HG03378 (cell line): ENCODE results near the gene TNFSF9.
"Not testable (repeated sequence)": the region's sequence is repeated elsewhere in the genome, so short reads cannot be mapped to it uniquely, and the experiment has no call there.

ENCODE experiments used
- ATAC-seq: cut with Tn5 transposase; IDR thresholded peaks from one replicate; pipeline ENCODE4 v1.9.1; 2021; ENCODE audit warnings: mild to moderate bottlenecking, moderate library complexity; ENCODE audit not compliant: unreplicated experiment

TNFSF9 gene

GRCh38 chr19:6531163-6531955 is 533 bp downstream of the TNFSF9 start:
- no peak for ATAC-seq

DNA sequence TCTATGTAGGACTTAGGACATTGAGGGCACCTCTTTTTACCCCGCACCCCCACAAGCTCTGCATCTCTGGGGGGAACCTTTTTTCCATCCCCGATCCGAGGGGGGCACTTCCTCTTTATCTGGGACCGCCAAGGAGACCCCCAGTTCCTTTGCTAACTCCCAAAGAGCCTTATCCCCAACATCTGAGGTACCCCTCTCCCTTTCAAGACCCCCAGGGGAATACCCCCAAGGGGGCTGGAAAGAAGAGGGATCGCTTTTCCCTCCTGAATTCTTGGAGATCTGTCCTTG is 1.1 kb downstream of the TNFSF9 start:
- no peak for ATAC-seq

- no peak for ATAC-seq
Observed at GRCh38 chr19:6532244-6532999, 1.6 kb downstream of the TNFSF9 start.

DNA sequence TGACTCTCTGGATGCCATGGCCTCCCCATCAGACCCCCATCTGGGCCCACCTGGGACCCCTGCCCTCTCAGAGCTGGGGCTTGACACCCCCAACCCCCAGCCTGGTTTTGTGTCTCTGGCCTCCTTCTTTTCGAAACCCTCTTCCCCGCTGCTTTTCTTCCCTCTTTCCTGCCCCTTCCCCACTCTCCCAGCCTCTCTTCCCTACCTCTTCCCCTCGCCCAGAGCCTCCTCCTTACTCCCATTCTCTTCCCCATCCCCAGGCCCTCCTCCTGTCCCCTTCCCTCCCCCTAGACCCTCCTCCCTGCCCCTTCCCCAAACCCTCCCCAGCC is 2.1 kb downstream of the TNFSF9 start:
- no peak for ATAC-seq

DNA sequence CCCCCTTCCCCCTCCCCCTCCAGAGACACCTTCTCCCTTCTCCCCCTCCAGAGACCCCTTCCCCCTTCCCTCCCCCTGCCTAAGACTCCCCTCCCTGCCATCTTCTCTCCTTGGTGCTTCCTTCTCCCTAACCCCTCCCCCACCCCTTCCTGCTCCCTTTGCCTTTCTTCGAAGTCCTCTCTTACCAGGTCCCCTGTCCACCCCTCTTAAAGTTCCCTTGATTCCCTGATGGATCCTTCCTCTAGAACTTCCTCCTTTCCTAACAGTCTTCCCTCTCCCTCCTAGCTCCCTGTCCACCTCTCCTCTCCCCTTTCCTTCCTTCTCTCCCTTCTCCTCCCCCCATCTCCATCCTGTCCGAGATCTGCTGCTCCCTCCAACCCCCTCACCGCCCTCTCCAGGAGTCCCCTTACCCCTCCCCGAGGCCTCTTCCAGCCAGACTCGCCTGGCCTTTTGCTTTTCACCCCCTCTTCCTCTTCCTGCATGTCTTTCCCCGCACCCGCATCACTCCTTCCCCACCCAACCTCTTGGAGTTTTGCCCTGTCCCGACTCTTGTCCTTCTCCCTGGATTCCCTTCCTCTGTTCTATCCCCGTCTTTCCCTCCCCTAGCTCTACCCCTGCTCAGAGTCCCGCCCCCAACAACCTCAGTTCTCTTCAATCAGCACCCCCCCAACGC is 3.1 kb downstream of the TNFSF9 start:
- ATAC-seq = no peak

DNA sequence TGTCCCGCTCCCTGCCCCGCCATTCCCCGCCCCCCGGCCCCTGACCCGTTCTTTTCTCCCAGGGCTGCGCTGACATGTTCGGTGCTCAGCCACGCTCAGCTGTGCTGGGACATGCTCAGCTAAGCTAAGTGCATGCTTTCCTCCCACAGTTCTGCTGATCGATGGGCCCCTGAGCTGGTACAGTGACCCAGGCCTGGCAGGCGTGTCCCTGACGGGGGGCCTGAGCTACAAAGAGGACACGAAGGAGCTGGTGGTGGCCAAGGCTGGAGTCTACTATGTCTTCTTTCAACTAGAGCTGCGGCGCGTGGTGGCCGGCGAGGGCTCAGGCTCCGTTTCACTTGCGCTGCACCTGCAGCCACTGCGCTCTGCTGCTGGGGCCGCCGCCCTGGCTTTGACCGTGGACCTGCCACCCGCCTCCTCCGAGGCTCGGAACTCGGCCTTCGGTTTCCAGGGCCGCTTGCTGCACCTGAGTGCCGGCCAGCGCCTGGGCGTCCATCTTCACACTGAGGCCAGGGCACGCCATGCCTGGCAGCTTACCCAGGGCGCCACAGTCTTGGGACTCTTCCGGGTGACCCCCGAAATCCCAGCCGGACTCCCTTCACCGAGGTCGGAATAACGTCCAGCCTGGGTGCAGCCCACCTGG is 3.7 kb downstream of the TNFSF9 start:
- no peak for ATAC-seq

- peak; percentile 3 for ATAC-seq
Observed at GRCh38 chr19:6535558-6536137, 4.8 kb downstream of the TNFSF9 start.

- ATAC-seq = no peak
Observed at GRCh38 chr19:6539514-6539913, 8.7 kb downstream of the TNFSF9 start.

- ATAC-seq = no peak
Observed at GRCh38 chr19:6540918-6541689, 10.3 kb downstream of the TNFSF9 start.

- no peak for ATAC-seq
Observed at GRCh38 chr19:6543866-6544347, 13.1 kb downstream of the TNFSF9 start.

DNA sequence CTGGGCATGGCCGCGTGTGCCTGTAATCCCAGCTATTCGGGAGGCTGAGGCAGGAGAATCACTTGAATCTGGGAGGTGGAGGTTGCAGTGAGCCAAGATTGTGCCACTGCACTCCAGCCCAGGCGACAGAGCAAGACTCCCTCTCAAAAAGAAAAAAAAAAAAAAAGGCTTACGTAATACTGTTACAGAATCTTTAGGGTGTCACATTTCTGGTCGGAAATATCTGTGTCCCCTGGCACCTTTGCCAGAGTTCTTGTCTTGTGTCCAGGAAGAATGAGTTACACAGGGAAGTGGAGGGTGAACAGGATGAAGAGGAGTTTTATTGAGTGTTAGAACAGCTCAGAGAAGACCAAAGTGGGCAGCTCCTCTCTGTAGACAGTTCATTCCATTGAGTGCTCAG is 19.9 kb downstream of the TNFSF9 start:
- ATAC-seq = not testable (repeated sequence)

DNA sequence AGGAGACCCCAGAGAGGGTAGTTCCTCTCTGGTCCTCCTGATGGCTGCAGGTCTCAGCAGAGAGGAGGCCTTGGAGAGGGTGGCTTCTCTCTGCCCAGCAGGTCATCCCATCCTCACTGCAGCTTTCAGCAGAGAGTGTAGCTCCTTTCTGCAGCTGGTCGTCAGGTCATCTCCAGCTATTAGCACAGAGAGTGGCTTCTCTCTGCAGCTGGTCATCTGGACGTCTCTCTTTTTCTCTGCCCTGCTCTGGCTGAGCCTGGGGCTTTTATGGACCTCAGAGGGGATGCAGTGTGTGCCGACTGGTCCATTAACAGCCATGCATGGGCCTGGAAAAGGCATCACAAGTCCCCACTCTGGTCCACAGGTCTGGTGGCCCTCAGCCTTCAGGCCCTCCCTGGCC is 20.3 kb downstream of the TNFSF9 start:
- ATAC-seq = no peak

- no peak for ATAC-seq
Observed at GRCh38 chr19:6551607-6552450, 21.0 kb downstream of the TNFSF9 start.

GRCh38 chr19:6556043-6556449 is 25.2 kb downstream of the TNFSF9 start:
- ATAC-seq = no peak

- ATAC-seq = no peak
Observed at GRCh38 chr19:6556480-6557195, 25.8 kb downstream of the TNFSF9 start.

GRCh38 chr19:6562437-6562836 is 31.6 kb downstream of the TNFSF9 start:
- ATAC-seq = not testable (repeated sequence)

DNA sequence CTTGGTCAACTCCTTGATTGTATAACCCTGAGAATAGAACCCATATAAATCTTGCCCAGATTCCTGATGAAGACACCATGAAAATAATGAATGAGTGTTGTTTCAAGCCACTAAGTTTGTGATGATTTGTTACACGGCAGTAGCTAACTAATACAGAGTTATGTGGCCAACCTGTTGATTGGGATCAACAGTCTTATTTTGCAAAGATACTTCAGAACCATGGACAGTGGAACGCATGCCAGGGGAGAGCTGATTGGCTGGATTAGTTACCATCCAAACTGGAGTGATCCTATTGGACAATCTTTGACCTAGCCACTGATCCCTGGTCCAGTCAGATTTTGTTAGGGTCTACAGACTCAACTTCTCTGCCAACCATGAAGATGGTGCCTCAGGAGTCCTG is 33.6 kb downstream of the TNFSF9 start:
- ATAC-seq = no peak

DNA sequence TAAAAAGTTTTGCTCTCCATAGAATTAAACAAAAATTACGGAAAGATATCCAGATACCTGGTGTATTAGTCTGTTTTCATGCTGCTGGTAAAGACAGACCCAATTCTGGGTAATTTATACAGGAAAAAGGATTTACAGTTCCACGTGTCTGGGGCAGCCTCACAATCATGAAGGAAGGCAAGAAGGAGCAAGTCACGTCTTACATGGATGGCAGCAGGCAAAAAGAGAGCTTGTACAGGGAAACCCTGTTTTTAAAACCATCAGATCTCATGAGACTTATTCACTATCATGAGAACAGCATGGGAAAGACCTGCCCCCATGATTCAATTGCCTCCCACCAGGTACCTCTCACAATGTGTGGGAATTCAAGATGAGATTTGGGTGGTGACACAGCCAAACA is 35.9 kb downstream of the TNFSF9 start:
- not testable (repeated sequence) for ATAC-seq

- ATAC-seq = no peak
Observed at GRCh38 chr19:6568010-6568526, 37.2 kb downstream of the TNFSF9 start.
